HEK293T (cell line): ENCODE data around the gene NCF2.
A peak's percentile ranks its signal among the peaks of the same experiment; 100 is the strongest.
"Not testable (repeated sequence)": the region's sequence is repeated elsewhere in the genome, so short reads cannot be mapped to it uniquely, and the experiment has no call there.

Experiments used
- CTCF ChIA-PET: fragments of 350-600 bp; formaldehyde crosslinking; extraction: SDS; loops from one replicate; lab custom pipeline; 2021; ENCODE audit warnings: antibody characterized with exemption, inconsistent platforms; lab: Yijun Ruan, JAX
- POLR2A ChIA-PET: fragments of 350-600 bp; formaldehyde crosslinking; extraction: SDS; loops from one replicate; lab custom pipeline; 2020; ENCODE audit warnings: antibody characterized with exemption, inconsistent platforms; lab: Yijun Ruan, JAX
- DNase-seq: peaks from one replicate; pipeline ENCODE4 v3.0.0; 2012; ENCODE audit warnings: mixed read lengths; ENCODE audit errors: extremely low spot score
- ARNT ChIP-seq: fragments of 450-650 bp; IDR thresholded peaks from 2 replicates; pipeline ENCODE4 v1.6.1; 2017; ENCODE audit warnings: mild to moderate bottlenecking
- BHLHE40 ChIP-seq: fragments of 450-650 bp; IDR thresholded peaks from 2 replicates; pipeline ENCODE4 v1.6.1; 2016; ENCODE audit warnings: mild to moderate bottlenecking, moderate library complexity, borderline replicate concordance
- CTBP1 ChIP-seq: fragments of 450-650 bp; IDR thresholded peaks from 2 replicates; pipeline ENCODE4 v1.6.1; 2016; ENCODE audit warnings: borderline replicate concordance
- ELF4 ChIP-seq: fragments of 450-650 bp; IDR thresholded peaks from 2 replicates; pipeline ENCODE4 v1.6.1; 2017; ENCODE audit warnings: antibody characterized with exemption
- FOXA1 ChIP-seq: fragments of 450-650 bp; IDR thresholded peaks from 2 replicates; pipeline ENCODE4 v1.6.1; 2016; ENCODE audit warnings: mild to moderate bottlenecking
- FOXK2 ChIP-seq: fragments of 450-650 bp; IDR thresholded peaks from 2 replicates; pipeline ENCODE4 v1.6.1; 2016; ENCODE audit warnings: mild to moderate bottlenecking
- FOXM1 ChIP-seq: fragments of 450-650 bp; IDR thresholded peaks from 2 replicates; pipeline ENCODE4 v1.6.1; 2017; ENCODE audit warnings: mild to moderate bottlenecking, borderline replicate concordance
- HDGF ChIP-seq: fragments of 450-650 bp; IDR thresholded peaks from 2 replicates; pipeline ENCODE4 v1.6.1; 2017; ENCODE audit warnings: antibody characterized with exemption, borderline replicate concordance
- L3MBTL2 ChIP-seq: fragments of 450-650 bp; conservative IDR thresholded peaks from 2 replicates; pipeline ENCODE4 v1.6.1; 2016; ENCODE audit warnings: mild to moderate bottlenecking
- LEF1 ChIP-seq: fragments of 450-650 bp; IDR thresholded peaks from 2 replicates; pipeline ENCODE4 v1.6.1; 2017; ENCODE audit warnings: mild to moderate bottlenecking, borderline replicate concordance
- NFRKB ChIP-seq: fragments of 450-650 bp; IDR thresholded peaks from 2 replicates; pipeline ENCODE4 v1.6.1; 2016; ENCODE audit warnings: mild to moderate bottlenecking, moderate library complexity
- PKNOX1 ChIP-seq: fragments of 450-650 bp; IDR thresholded peaks from 2 replicates; pipeline ENCODE4 v1.6.1; 2016
- SP1 ChIP-seq: fragments of 450-650 bp; IDR thresholded peaks from 2 replicates; pipeline ENCODE4 v1.6.1; 2017
- SUZ12 ChIP-seq: fragments of 450-650 bp; IDR thresholded peaks from 2 replicates; pipeline ENCODE4 v1.6.1; 2016; ENCODE audit warnings: mild to moderate bottlenecking
- TARDBP ChIP-seq: fragments of 450-650 bp; IDR thresholded peaks from 2 replicates; pipeline ENCODE4 v1.6.1; 2016
- ZNF384 ChIP-seq: fragments of 450-650 bp; IDR thresholded peaks from 2 replicates; pipeline ENCODE4 v1.6.1; 2016

NCF2 gene

GRCh38 chr1:183633676-183634343 is 43.6 kb upstream of the NCF2 start:
- TF ChIP-seq PKNOX1 (peak; percentile 60), FOXM1 (no peak)
- POLR2A ChIA-PET = no interaction called here
- peak; percentile 54 for DNase-seq
- CTCF ChIA-PET = interaction anchor here (0.7 to 1.1 kb wide), 4 partner anchors 51 to 456 kb away, joined by 3 to 8 read pairs (median 3); no protein-coding TSS in a partner anchor

GRCh38 chr1:183632964-183633363 is 42.7 kb upstream of the NCF2 start:
- no peak for TF ChIP-seq NFRKB
- TF ChIP-seq ARNT = no peak
- TF ChIP-seq FOXA1 = no peak
- peak; percentile 25 for DNase-seq
- POLR2A ChIA-PET = no interaction called here
- CTCF ChIA-PET = interaction anchor here (1.1 kb wide), 1 partner anchor 52 kb away, joined by 3 read pairs; no protein-coding TSS in a partner anchor

GRCh38 chr1:183632114-183632513 is 41.9 kb upstream of the NCF2 start:
- POLR2A ChIA-PET = no interaction called here
- DNase-seq = no peak
- TF ChIP-seq TARDBP (no peak), LEF1 (no peak), ARNT (no peak), FOXA1 (no peak), ZNF384 (no peak), ELF4 (no peak)
- CTCF ChIA-PET = interaction anchor here (1.3 kb wide), 1 partner anchor 23 kb away, joined by 3 read pairs; no protein-coding TSS in a partner anchor

DNA sequence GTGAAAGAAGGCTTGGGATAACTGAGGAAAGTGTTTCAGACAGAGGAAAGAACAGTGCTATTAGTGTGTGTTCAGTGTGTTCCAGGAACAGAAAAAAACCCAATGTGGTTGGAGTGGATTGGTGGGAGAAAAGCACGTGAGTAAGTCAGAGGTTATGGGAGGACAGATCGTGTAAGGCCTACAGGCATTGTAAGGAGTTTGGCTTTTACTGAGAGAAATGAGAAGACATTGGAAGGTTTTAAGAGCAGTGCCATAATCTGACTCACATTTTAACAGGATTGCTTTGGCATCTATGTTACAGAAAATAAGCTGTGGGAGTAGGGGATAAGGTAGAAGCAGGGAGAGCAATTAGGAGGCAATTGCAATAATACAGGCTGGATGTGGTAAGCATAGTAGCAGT is 40.5 kb upstream of the NCF2 start:
- ChIA-PET CTCF (no interaction called here), POLR2A (no interaction called here)
- DNase-seq = no peak
- TF ChIP-seq SUZ12 (no peak), FOXM1 (no peak), PKNOX1 (no peak), ZNF384 (no peak), ELF4 (no peak), HDGF (no peak), FOXK2 (no peak), NFRKB (no peak)

- ChIA-PET CTCF (no interaction called here), POLR2A (no interaction called here)
- no peak for TF ChIP-seq BHLHE40
- no peak for TF ChIP-seq ELF4
- no peak for TF ChIP-seq FOXA1
- no peak for TF ChIP-seq FOXK2
- TF ChIP-seq L3MBTL2 = no peak
- no peak for TF ChIP-seq HDGF
- TF ChIP-seq TARDBP = no peak
- DNase-seq = no peak
These were observed 38.3 kb upstream of the NCF2 start for GRCh38 chr1:183628537-183628936.

DNA sequence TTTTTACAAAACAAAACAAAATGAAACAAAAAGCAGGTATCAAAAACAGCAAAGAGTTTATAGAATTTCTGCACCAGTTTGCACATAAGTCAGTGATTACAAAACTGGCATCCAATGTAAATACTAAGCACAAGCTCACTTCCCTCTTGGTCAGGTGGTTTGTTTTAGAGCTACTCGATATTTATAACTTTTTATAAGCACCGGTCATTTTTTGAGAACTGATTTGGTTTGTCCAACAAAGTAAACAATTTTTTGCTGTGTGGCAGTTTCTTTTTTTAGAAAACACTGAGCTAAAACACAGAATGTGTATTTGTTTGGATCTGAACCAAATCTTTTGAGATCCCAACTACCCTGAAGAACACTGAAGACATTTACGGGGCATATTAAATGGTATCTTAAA is 36.0 kb upstream of the NCF2 start:
- POLR2A ChIA-PET, DNase-seq, CTCF ChIA-PET: not testable (repeated sequence)

DNA sequence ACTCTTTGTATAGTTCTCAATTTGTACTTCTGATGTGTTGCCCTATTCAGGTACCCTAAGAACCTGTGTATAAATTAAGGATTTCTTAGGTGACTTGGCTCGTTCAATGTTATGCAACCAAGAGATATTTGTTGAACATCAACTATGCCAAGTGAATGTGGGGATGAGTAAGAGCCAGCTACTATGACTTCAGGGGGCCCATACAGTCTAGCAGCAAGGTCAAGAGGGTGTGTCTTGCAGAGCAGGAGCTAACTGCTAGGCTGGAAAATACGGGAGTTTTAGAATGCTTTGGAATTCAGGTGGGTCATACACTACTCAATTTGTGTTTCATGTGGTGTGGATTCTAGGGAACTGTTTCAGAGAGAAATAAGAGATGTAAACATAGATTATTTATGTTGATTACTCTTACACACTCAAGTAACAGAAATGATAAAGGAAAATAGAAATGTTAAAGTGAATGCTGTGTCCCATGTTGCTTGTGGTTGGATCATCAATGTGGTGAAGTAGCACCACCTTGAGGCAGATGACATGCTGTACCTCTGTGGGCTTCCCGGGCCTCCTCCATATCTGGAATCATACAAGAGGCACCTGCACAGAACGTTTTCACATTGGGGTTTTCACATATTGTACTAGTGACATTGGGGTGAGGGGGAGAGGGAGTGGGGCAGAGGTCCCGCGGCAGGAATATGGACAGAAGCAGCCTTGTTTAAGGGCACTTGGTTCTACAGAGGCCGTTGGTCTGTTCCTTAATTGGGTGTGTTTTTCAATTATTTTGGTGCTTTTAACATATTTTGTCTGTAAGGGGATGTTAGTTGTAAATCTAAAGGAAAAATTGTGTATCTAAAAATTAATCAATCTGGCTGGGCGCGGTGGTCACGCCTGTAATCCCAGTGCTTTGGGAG is 32.9 kb upstream of the NCF2 start:
- ChIA-PET CTCF (interaction anchor here (0.6 kb wide), 2 partner anchors 209 to 343 kb away, joined by 3 to 4 read pairs; no protein-coding TSS in a partner anchor), POLR2A (interaction anchor here (1.4 kb wide), 1 partner anchor 18 kb away, joined by 3 read pairs; no protein-coding TSS in a partner anchor)
- peak; percentile 69 for DNase-seq
- TF ChIP-seq L3MBTL2 (no peak), ARNT (no peak), SUZ12 (no peak), FOXA1 (no peak), NFRKB (no peak), ELF4 (no peak), PKNOX1 (no peak), FOXM1 (no peak), TARDBP (no peak), BHLHE40 (no peak), LEF1 (no peak), HDGF (no peak), CTBP1 (no peak), FOXK2 (no peak), ZNF384 (no peak), SP1 (no peak)
